ENCODE measurements around the gene SLC38A10. TPM values are rescaled to one million over a fixed set of nuclear protein-coding genes. Genes with fewer than 3 reads are reported as not detected.

Gene SLC38A10
- total RNA-seq, 1 experiment from 2014 or later, result 43.8 TPM

DNA sequence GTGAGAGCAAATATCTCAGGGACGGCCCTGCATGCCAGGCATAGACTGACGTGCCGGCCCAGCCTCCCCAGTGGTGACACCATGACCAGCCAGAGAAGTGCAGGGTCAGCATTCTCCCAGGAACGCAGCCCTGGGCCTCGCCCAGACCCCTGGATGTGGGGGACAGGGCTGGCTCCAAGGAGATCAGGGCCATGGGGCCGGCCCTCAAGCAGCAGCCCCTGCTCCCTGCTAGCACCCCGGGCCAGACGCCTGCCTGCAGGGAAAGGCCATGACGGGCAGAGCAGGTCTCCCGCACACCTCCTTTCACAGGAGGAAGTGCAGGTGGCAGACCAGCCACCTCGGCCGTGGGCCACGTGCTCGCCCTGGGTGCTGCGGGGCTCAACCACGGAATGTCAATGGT is 46.5 kb downstream of the SLC38A10 start:
- no peak overlapping the region for H2BK120ac ChIP-seq (ENCODE audit: low read depth, low read length, poor library complexity, severe bottlenecking)
- TF ChIP-seq CTCF (conservative IDR thresholded peaks at IDR 0.05), result no peak
- H3K14ac ChIP-seq (ENCODE audit: insufficient read depth, low read length), result no peak overlapping the region; the same call in 1 of the 2 replicates
- H2AFZ ChIP-seq (ENCODE audit: low read length), result no peak overlapping the region
- H3K56ac ChIP-seq (ENCODE audit: insufficient read length, low read depth, low read length), result no peak overlapping the region
- no peaks in the 10 kb centered on the region for H3K9me3 ChIP-seq (ENCODE audit: control insufficient read depth, low read depth, low read length)
- no CpG with 5 or more reads among the region's 16 CpGs for WGBS (ENCODE audit: extremely low coverage, insufficient read length, low lambda C conversion rate)
- no peak overlapping the region for H2BK5ac ChIP-seq (ENCODE audit: insufficient read length, low read length)
- H3K79me2 ChIP-seq (ENCODE audit: insufficient read depth, low read length), result no peaks in the 10 kb centered on the region
- Mint-ChIP-seq H3K4me1 (peaks cover 7 to 16% of the 10 kb centered on the region in 2 experiments), H3K9me3 (no peaks in the 10 kb centered on the region; a peak in 1 of 5 replicates), H3K4me3 (no peak overlapping the region), H3K27me3 (ENCODE audit: low read depth) (peaks cover 3% of the 10 kb centered on the region; the same call in 1 of the 2 replicates), H3K27ac (no peak overlapping the region), H3K36me3 (ENCODE audit: insufficient read depth in 1 of 3, low read depth in 3 of 3) (peaks cover 9 to 15% (median 11%) of the 10 kb centered on the region in 3 experiments)
- no peak overlapping the region for H2AK5ac ChIP-seq (ENCODE audit: insufficient read length, low read length)
- no peak overlapping the region for H4K91ac ChIP-seq (ENCODE audit: insufficient read length, low read depth, low read length)
- H3K4me2 ChIP-seq (ENCODE audit: insufficient read depth, insufficient read length, low read length), result no peak overlapping the region
- no peak overlapping the region for H3K23ac ChIP-seq (ENCODE audit: insufficient read length, low read depth, low read length)
- H3K23me2 ChIP-seq (ENCODE audit: insufficient read length, low read depth, low read length, poor library complexity, severe bottlenecking), result no peaks in the 10 kb centered on the region
- no peak overlapping the region for H3K9ac ChIP-seq (ENCODE audit: extremely low read depth, insufficient read length, low read length)
- H3K79me1 ChIP-seq (ENCODE audit: insufficient read depth, low read depth, low read length, poor library complexity, severe bottlenecking), result no peaks in the 10 kb centered on the region
- no peak for DNase-seq
- H2BK20ac ChIP-seq (ENCODE audit: low read depth, low read length, poor library complexity, severe bottlenecking), result no peak overlapping the region
- H3K18ac ChIP-seq (ENCODE audit: insufficient read length, low read depth, low read length), result no peak overlapping the region
- H2BK12ac ChIP-seq (ENCODE audit: insufficient read length, low read depth, low read length), result no peak overlapping the region
- H4K5ac ChIP-seq (ENCODE audit: insufficient read length, low read depth, low read length), result no peak overlapping the region
- H3T11ph ChIP-seq (ENCODE audit: low read length), result no peak overlapping the region
- H3K4ac ChIP-seq (ENCODE audit: low read depth, low read length), result no peak overlapping the region
- H4K20me1 ChIP-seq (ENCODE audit: control insufficient read depth, insufficient read depth, insufficient read length), result no peaks in the 10 kb centered on the region
- H2BK15ac ChIP-seq (ENCODE audit: low read depth, low read length), result no peak overlapping the region
- H3K27ac ChIP-seq (ENCODE audit: insufficient read length, low read depth, low read length), result no peak overlapping the region
- H3K4me1 ChIP-seq (ENCODE audit: insufficient read depth, low read length), result no peaks in the 10 kb centered on the region
- no peak overlapping the region for H4K8ac ChIP-seq (replicated peaks; ENCODE audit: insufficient read length, low read depth, low read length)
- no peaks in the 10 kb centered on the region for H3K27me3 ChIP-seq (ENCODE audit: insufficient read depth, low read length)

Data from H9 (cell line).